ENCODE results near the gene POP4.

DNA sequence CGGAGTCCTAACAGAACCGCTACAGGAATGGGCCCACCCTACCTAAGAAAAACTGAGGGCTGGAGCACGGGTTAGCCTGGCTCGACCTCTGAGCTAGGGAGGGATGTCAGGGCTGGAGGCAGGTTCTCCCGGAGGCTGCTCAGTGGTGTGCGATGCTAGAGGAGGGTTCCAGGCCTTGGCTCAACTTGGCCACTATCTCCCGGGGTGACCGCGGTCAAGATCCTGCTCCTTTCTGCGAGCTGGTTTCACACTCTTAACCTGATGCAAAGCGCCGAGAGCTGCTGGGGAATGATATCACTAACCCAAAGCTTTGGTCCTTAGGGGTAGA lies 301 bp downstream of the POP4 start:
- TF ChIP-seq, protein P1, sequence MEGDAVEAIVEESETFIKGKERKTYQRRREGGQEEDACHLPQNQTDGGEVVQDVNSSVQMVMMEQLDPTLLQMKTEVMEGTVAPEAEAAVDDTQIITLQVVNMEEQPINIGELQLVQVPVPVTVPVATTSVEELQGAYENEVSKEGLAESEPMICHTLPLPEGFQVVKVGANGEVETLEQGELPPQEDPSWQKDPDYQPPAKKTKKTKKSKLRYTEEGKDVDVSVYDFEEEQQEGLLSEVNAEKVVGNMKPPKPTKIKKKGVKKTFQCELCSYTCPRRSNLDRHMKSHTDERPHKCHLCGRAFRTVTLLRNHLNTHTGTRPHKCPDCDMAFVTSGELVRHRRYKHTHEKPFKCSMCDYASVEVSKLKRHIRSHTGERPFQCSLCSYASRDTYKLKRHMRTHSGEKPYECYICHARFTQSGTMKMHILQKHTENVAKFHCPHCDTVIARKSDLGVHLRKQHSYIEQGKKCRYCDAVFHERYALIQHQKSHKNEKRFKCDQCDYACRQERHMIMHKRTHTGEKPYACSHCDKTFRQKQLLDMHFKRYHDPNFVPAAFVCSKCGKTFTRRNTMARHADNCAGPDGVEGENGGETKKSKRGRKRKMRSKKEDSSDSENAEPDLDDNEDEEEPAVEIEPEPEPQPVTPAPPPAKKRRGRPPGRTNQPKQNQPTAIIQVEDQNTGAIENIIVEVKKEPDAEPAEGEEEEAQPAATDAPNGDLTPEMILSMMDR (IDR thresholded peaks at IDR 0.05), result no peak
- TF ChIP-seq POLR2A (IDR thresholded peaks at IDR 0.05), result no peak
